ENCODE results near the gene SEPHS1.

GRCh38 chr10:13317474-13317873 is 30.6 kb downstream of the SEPHS1 start:
- TF ChIP-seq EZH2 (optimal IDR thresholded peaks at IDR 0.05; ENCODE audit: low read depth, low read length) (no peak), CTCF (IDR thresholded peaks at IDR 0.05; ENCODE audit: low read length) (no peak)

Data from MM.1S (cell line).